HTERT RPE-1 (cell line): ENCODE data around the gene SENP6.
"Not testable (repeated sequence)": the region's sequence is repeated elsewhere in the genome, so short reads cannot be mapped to it uniquely, and the experiment has no call there.

Experiments used
- in situ Hi-C: fragments of 300-500 bp; cut with MboI; formaldehyde crosslinking; loops from 4 replicates; pipeline ENCODE4 v1.14.3; 2020; ENCODE audit warnings: low sequenced_read_pairs

Gene SENP6, protein sequence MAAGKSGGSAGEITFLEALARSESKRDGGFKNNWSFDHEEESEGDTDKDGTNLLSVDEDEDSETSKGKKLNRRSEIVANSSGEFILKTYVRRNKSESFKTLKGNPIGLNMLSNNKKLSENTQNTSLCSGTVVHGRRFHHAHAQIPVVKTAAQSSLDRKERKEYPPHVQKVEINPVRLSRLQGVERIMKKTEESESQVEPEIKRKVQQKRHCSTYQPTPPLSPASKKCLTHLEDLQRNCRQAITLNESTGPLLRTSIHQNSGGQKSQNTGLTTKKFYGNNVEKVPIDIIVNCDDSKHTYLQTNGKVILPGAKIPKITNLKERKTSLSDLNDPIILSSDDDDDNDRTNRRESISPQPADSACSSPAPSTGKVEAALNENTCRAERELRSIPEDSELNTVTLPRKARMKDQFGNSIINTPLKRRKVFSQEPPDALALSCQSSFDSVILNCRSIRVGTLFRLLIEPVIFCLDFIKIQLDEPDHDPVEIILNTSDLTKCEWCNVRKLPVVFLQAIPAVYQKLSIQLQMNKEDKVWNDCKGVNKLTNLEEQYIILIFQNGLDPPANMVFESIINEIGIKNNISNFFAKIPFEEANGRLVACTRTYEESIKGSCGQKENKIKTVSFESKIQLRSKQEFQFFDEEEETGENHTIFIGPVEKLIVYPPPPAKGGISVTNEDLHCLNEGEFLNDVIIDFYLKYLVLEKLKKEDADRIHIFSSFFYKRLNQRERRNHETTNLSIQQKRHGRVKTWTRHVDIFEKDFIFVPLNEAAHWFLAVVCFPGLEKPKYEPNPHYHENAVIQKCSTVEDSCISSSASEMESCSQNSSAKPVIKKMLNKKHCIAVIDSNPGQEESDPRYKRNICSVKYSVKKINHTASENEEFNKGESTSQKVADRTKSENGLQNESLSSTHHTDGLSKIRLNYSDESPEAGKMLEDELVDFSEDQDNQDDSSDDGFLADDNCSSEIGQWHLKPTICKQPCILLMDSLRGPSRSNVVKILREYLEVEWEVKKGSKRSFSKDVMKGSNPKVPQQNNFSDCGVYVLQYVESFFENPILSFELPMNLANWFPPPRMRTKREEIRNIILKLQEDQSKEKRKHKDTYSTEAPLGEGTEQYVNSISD

GRCh38 chr6:75601304-75602245 is at the start of gene SENP6:
TSS of gene SENP6 (plus strand) at chr6:75601880. CDS start at chr6:75602525, 645 bp downstream.
- in situ Hi-C loops: no loop called here

- in situ Hi-C loops: no loop called here
Observed at GRCh38 chr6:75556240-75556639, 45.4 kb upstream of the SENP6 start.

GRCh38 chr6:75557068-75557467 is 44.6 kb upstream of the SENP6 start:
- in situ Hi-C loops: no loop called here

GRCh38 chr6:75563032-75563431 is 38.6 kb upstream of the SENP6 start:
- in situ Hi-C loops: no loop called here

- in situ Hi-C loops: no loop called here
Observed at GRCh38 chr6:75566137-75566767, 35.4 kb upstream of the SENP6 start.

- in situ Hi-C loops: no loop called here
Observed at GRCh38 chr6:75568100-75568499, 33.6 kb upstream of the SENP6 start.

GRCh38 chr6:75568965-75569364 is 32.7 kb upstream of the SENP6 start:
- in situ Hi-C loops: no loop called here

DNA sequence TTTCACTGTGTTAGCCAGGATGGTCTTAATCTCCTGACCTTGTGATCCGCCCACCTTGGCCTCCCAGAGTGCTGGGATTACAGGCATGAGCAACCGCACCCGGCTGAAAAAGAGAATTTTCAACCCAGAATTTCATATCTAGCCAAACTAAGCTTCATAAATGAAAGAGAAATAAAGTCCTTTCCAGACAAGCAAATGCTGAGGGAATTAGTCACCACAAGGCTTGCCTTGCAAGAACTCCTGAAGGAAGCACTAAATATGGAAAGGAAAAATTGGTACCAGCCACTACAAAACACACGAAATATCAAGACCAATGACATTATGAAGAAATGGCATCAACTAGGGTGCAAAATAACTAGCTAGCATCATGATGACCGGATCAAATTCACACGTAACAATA is 31.0 kb upstream of the SENP6 start:
- in situ Hi-C loops: not testable (repeated sequence)

DNA sequence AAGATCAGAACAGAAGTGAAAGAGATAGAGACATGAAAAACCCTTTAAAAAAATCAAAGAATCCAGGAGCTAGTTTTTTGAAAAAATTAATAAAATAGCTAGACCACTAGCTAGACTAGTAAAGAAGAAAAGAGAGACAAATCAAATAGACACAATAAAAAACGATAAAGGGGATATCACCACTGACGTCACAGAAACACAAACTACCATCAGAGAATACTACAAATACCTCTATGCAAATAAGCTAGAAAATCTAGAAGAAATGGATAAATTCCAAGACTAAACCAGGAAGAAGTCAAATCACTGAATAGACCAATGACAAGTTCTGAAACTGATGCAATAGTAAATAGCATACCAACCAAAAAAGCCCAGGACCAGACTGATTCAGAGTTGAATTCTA is 29.6 kb upstream of the SENP6 start:
- in situ Hi-C loops: no loop called here

GRCh38 chr6:75579951-75580350 is 21.7 kb upstream of the SENP6 start:
- in situ Hi-C loops: no loop called here

GRCh38 chr6:75581231-75581630 is 20.4 kb upstream of the SENP6 start:
- in situ Hi-C loops: no loop called here

DNA sequence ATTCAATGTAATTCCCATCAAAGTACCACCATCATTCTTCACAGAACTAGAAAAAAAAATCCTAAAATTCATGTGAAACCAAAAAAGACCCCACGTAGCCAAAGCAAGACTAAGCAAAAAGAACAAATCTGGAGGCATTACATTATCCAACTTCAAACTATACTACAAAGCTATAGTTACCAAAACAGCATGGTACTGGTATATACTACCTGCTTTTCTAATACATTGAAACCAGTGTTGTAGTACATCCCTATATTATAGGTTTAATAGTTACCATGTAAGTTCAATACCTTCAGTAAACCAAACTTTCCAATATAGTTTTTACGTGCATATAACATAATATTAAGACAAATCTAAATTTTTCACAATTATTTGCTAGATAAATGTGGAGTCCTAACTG is 17.1 kb upstream of the SENP6 start:
- in situ Hi-C loops: not testable (repeated sequence)

- in situ Hi-C loops: no loop called here
Observed at GRCh38 chr6:75588948-75589347, 12.7 kb upstream of the SENP6 start.

DNA sequence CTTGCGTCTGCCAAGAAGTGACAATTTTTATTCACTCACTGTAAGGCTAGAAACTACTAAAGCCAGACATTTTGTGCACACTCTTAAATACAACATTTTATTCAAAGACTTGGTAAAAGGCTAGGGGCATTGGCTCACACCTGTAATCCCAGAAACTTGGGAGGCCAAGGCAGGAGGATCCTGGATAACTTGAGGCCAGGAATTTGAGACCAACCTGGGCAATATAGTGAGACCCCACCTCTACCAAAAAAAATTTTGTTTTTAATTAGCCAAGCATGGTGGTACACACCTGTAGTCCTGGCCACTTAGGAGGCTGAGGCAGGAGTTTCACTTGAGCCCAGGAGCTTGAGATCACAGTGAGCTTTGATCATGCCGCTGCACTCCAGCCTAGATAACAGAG is 11.3 kb upstream of the SENP6 start:
- in situ Hi-C loops: no loop called here

DNA sequence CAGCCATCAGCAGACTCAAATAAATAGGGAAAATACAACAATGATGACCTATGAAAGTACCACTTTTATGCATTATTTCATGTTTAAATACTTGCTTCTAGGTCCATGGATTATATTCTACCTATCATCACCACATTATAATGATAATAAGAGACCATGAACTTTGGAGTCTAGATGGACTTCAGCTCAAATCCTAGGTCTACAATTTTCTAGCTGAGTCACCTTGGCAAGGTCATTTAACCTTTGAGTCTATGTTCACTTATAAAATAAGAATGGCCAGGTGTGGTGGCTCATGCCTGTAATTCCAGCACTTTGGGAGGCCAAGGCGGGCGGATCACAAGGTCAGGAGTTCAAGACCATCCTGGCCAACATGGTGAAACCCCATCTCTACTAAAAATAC is 5.3 kb upstream of the SENP6 start:
- in situ Hi-C loops: not testable (repeated sequence)

DNA sequence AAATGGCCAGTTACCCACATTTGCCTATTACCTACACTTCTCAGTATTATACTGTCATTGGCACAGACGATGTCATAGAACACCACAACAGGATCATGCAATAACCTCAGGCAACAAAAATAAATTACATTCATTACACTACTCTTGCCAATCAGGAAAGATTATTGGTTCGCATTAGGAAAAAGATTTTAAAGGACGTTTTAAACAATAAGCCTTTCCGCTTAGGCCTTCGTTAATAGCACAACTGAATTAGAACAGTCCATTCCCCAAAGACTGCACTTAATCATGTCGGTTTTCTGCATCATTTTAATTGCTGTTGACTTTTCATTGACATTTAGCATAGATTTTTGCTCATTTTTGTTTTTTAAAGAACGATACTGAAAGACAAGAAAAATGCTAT is 912 bp upstream of the SENP6 start:
- in situ Hi-C loops: no loop called here

GRCh38 chr6:75602246-75603105 is 796 bp downstream of the SENP6 start:
- in situ Hi-C loops: no loop called here

GRCh38 chr6:75603106-75603420 is 1.4 kb downstream of the SENP6 start:
- in situ Hi-C loops: no loop called here

- in situ Hi-C loops: no loop called here
Observed at GRCh38 chr6:75604294-75604693, 2.6 kb downstream of the SENP6 start.
